Lower leg skin (tissue), 4 donors: Measurements from ENCODE around the gene TBC1D3B. TPM values are rescaled to one million over a fixed set of nuclear protein-coding genes. Genes with fewer than 3 reads are reported as not detected.
"Not testable (repeated sequence)": the region's sequence is repeated elsewhere in the genome, so short reads cannot be mapped to it uniquely, and the experiment has no call there.

ENCODE experiments used
- DNase-seq, 2 donors: peaks; one replicate each; pipeline ENCODE4 v3.0.0-alpha.2; 2019; ENCODE audit warnings: low spot score in 2 of 2
- H3K4me3 ChIP-seq: fragments of 200-600 bp; sonication (generic); 2 replicates; pipeline ENCODE4 v1.5.1; 2017; ENCODE audit warnings: mild to moderate bottlenecking, low read depth; ENCODE audit not compliant: poor library complexity, severe bottlenecking
- POLR2A ChIP-seq, 2 donors: fragments of 450-650 bp; IDR thresholded peaks; one replicate each; pipeline ENCODE4 v1.6.1; 2016 to 2017; ENCODE audit warnings: antibody characterized with exemption in 2 of 2, mild to moderate bottlenecking in 1 of 2, moderate library complexity in 1 of 2
- WGBS, 2 donors: methylation state at CpG; one replicate each; pipeline ENCODE4 v1.1.5; 2018; 5-methylcytosine and 5-hydroxymethylcytosine counted together
- intact Hi-C: fragments of 100-400 bp; cut with DNase I; formaldehyde crosslinking; loops from one replicate; pipeline ENCODE4 v1.15.0; 2023; ENCODE audit warnings: low total_unique reads
- total RNA-seq, 4 donors: library from RNA; depleted of rRNA; stranded (reverse); fragments of >200 nt; gene quantifications; one replicate each; pipeline ENCODE4 v1.1.0, GENCODE V29; 2016
- TF ChIP-seq, protein P1 (sequence below), 3 donors: fragments of 450-650 bp; IDR thresholded peaks; one replicate each; pipeline ENCODE4 v1.5.1; 2016; ENCODE audit warnings: antibody characterized with exemption in 3 of 3, mild to moderate bottlenecking in 3 of 3, moderate library complexity in 2 of 3

The TBC1D3B gene
- total RNA-seq, 4 donors from 2014 or later, result 0.76 to 9.4 (median 5.8) TPM

DNA sequence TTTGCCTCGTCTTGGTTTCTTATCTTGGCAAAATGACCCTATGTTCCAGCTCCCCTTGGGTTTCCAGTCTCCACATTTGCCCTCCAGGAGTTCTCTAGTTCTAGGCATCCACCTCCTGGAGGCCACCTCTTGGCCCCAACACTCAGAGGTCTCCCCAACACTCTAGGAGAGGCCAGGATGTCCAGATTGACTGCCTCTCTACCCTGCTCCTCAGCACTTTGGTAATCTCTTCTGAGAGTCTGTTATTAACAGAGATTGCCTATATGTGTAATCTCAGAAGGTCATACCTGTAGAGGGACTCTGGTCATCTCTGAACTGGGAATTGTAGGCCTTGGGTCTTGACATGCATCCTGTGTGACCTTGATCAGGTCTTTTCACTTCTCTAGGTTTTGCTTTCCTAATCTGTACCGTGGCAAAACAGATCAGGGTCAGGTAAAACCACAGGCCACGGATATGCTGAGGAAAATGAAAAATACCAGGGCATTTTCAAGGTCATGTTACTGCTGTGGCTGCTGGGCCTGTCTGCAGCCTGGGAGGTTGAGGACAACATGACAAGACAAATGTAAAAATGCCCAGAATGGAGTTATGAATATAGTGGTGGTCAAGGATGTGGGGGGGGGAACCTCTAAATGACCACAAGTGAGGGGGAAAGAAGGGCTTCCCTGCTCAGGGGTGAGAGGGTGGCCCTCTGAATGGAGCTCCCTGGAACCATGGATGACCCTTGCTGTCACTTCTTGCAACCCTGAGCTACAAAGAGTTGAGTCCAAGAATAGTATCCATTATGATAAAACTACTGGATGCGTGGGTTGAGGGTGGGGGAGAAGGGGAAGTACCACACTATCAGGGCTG, 29.4 kb upstream of the TBC1D3B start:
- TF ChIP-seq, protein P1, sequence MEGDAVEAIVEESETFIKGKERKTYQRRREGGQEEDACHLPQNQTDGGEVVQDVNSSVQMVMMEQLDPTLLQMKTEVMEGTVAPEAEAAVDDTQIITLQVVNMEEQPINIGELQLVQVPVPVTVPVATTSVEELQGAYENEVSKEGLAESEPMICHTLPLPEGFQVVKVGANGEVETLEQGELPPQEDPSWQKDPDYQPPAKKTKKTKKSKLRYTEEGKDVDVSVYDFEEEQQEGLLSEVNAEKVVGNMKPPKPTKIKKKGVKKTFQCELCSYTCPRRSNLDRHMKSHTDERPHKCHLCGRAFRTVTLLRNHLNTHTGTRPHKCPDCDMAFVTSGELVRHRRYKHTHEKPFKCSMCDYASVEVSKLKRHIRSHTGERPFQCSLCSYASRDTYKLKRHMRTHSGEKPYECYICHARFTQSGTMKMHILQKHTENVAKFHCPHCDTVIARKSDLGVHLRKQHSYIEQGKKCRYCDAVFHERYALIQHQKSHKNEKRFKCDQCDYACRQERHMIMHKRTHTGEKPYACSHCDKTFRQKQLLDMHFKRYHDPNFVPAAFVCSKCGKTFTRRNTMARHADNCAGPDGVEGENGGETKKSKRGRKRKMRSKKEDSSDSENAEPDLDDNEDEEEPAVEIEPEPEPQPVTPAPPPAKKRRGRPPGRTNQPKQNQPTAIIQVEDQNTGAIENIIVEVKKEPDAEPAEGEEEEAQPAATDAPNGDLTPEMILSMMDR (IDR thresholded peaks at IDR 0.05), result no peak
- no peak for TF ChIP-seq POLR2A (IDR thresholded peaks at IDR 0.05)
- intact Hi-C loops, result no loop called here
- DNase-seq, result no peak
- H3K4me3 ChIP-seq, result no peak overlapping the region
- WGBS, 2 donors, result 73 to 79% methylated on average over 4 of the region's 4 CpGs

- TF ChIP-seq, protein P1 (IDR thresholded peaks at IDR 0.05), result no peak
- TF ChIP-seq POLR2A (IDR thresholded peaks at IDR 0.05), result no peak
These were observed 28.5 kb upstream of the TBC1D3B start for GRCh38 chr17:36204724-36205500.

DNA sequence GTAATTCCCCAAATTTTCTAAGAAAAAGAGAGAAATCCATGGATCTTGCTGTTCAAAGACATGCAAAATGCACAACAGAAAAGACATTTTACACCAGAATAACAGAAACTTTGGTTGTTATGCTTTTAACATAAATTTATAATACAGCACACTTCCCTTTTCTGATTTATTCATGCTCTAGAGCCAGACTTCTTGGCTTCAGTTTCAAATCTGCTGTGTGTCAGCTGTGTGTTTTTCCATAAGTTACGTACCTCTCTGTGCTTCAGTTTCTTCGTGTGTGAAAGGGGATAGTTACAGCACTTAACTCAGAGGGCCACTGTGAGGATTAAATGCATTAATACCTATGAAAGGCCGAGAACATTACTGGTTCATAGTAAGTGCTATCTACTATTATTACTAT, 26.9 kb upstream of the TBC1D3B start:
- DNase-seq, result no peak
- 86 to 88% methylated on average over 3 of the region's 3 CpGs for WGBS, 2 donors
- H3K4me3 ChIP-seq, result no peak overlapping the region
- TF ChIP-seq, protein P1 (IDR thresholded peaks at IDR 0.05), result no peak
- no peak for TF ChIP-seq POLR2A (IDR thresholded peaks at IDR 0.05)
- intact Hi-C loops, result no loop called here

More at GRCh38 chr17:36204724-36205500, 28.5 kb upstream of the TBC1D3B start:
- 92% methylated on average over 7 of the region's 7 CpGs for WGBS, 2 donors
- intact Hi-C loops, result no loop called here
- no peak for DNase-seq
- H3K4me3 ChIP-seq, result no peak overlapping the region

GRCh38 chr17:36201506-36201905, 25.1 kb upstream of the TBC1D3B start:
- not testable (repeated sequence) for DNase-seq
- 85 to 89% methylated on average over 8 of the region's 8 CpGs for WGBS, 2 donors

DNA sequence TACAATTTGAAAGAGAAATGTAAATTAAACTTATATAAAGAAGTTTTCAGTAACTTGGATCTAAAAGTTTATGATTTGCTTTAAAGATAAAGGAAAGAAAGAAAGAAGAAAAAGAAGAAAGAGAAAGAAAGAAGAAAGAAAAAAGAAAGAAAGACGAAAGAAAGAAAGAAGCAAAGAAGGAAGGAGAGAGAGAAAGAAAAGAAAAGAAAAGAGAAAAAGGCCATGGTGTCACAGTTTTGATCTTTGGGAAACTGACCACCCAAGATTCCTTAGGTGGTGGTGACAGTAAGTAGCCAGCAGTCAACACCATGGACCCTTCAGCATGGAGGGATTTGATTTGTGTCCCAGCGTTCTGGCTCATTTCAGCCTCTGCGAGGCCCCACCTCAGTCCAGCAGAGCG, 24.7 kb upstream of the TBC1D3B start:
- intact Hi-C loops, DNase-seq, H3K4me3 ChIP-seq: not testable (repeated sequence)
- 86 to 94% methylated on average over 4 of the region's 4 CpGs for WGBS, 2 donors

More at GRCh38 chr17:36201506-36201905, 25.1 kb upstream of the TBC1D3B start:
- intact Hi-C loops, H3K4me3 ChIP-seq: not testable (repeated sequence)

GRCh38 chr17:36198831-36199465, 22.5 kb upstream of the TBC1D3B start:
- no peak for DNase-seq

More at GRCh38 chr17:36198831-36199465, 22.5 kb upstream of the TBC1D3B start:
- 71 to 73% methylated on average over 7 of the region's 7 CpGs for whole genome bisulfite sequencing, 2 donors
- intact Hi-C loops, result no loop called here
- no peak overlapping the region for H3K4me3 ChIP-seq
- TF ChIP-seq POLR2A (IDR thresholded peaks at IDR 0.05), result no peak
- TF ChIP-seq, protein P1 (IDR thresholded peaks at IDR 0.05), result no peak
